Stimulated activated CD8-positive, alpha-beta memory T cell treated with anti-CD3 and anti-CD28 coated beads, Interleukin-2, amount 100 ng/mL, for 1 hour (primary cell): Measurements from ENCODE around the gene GORAB.

Experiments used
- DNase-seq, 2 donors: peaks; one replicate each; pipeline ENCODE4 v3.0.0-alpha.2; 2020; ENCODE audit warnings: low read depth in 2 of 2

The GORAB gene, protein sequence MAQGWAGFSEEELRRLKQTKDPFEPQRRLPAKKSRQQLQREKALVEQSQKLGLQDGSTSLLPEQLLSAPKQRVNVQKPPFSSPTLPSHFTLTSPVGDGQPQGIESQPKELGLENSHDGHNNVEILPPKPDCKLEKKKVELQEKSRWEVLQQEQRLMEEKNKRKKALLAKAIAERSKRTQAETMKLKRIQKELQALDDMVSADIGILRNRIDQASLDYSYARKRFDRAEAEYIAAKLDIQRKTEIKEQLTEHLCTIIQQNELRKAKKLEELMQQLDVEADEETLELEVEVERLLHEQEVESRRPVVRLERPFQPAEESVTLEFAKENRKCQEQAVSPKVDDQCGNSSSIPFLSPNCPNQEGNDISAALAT

DNA sequence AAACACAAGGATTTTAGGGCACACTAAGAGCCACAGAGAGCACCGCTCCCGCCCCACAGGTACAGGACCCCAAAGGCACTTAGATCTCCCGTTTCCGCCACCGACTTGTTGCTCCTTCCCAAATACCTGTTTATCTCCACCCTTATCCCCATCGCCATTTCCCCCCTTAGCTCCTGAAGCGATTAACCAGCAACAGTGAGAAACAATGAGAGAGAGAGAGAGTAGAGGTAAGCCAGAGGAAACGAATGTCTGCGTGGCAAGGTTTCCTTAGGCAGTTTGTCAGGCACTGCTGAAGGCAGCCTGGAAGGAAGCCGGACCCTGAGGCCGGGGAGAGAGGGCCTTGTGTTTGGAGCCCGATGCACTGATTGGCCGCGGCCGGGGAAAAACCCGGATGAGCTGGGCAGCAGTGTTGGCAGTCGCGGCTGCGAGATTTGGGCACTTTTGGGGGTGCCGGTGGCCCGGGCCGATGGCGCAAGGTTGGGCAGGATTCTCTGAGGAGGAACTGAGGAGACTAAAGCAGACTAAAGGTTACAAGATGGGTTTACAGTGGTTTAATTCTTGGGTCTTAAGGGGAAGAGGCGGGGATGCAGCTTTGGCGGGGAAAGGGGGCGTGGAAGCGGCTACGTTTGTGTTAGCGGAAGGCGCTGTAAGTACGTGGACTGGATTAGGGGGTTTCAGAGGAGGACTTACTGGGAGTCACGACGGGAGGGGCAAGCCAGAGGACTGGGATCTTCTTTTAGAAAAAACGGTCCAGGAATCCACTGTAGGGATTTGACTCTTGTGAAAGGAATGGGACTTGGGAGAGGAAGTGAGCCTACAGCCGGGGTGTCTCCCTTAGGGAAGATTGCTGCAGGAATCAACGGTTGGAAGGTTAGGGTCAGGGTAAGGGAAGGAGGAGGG lies at the start of gene GORAB:
GORAB (plus strand) TSS at position 409 of the 900 bp plus-strand sequence; CDS start at position 467, 58 bp downstream.
- peak; percentile 68 to 71 for DNase-seq

DNA sequence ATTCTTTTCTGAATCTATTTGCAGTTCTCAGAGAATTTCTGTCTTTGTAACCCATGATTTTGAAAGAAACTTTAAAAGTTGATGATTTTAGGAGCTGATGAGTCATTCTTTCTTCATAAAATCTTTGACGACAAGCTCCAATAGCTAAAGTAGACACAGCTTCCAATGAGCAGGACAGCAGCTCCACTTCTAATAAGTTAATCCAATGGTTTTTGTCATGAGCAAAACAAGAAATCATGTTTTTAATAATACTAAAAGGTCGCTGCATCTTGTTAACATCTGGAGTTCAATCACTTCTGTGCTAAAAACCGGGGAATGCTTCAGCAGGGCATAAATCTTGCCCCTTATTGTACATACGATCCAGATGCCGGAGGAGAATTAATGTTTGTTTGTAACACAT lies 48.9 kb upstream of the GORAB start:
- no peak for DNase-seq

DNA sequence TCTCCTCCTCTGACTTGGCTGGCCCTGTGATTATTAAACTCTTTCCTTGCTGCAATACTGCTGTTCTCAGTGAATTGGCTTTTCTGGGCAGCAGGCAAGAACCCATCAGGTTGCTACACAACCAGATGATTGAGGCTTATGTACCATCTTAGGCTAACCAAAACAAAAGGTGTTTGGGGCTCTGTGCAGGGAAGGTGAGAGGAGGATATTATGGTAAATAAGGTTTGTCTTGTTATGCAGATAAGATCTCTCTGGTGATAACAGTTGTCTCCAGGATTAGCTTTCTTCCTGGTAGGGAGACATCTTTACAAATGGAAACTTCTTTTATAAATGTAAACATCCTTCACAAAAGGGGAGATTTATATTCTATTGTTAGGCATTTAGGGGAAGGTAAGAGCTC lies 44.5 kb upstream of the GORAB start:
- no peak for DNase-seq

DNA sequence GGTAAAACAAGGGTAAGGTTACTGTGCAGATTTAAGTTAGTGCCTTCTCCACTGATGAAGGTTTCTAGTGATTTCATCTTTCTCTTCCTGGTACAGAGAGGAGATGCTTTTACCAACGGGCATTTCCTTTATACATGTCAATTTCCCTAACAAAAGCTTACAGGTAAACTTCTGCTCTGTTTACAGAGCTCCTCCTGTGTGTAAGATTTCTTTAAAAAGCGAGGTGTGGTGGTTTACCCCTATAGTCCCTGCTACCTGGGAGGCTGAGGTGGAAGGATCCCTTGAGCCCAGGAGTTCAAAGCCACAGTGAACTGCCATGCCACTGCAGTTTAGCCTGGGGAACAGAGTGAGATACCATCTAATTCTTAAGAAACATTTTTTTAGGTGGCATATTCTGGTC lies 40.7 kb upstream of the GORAB start:
- no peak for DNase-seq

DNA sequence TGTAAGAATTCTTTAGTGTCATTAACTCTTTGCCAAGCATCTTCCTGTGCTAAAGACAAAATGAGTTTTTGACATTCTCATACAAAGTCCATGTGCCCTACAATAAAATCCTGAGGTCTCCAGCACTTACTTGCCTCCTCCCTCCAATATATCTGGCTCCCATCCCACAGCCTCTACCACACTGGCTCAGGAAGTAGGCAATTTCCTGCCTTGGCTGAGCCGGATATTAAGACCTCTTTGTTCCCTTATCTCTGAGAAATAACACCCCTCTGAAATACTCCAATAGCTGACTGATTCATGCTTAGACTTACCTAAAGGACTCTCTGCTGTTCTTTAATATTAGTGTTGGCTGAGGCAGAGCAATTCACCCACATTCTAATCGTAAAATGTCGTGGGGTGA lies 37.6 kb upstream of the GORAB start:
- DNase-seq = no peak

DNA sequence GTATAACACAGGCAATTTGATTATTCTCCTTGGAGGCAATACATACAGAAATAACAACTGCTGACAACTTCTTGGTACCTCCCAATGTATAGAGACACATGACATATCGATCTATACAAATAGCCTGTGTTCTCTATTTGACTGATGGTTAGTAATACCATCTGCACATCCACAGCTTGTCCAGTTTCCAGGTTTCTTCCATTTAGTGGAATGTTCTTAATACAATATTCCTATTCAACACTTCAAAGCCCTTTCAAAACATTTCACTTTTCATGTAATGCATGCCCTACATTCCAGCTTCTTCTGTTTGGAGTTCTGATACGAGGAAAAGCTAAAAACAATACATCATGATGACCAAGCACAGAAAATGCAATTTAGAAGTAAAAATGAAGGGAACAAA lies 37.0 kb upstream of the GORAB start:
- no peak for DNase-seq

DNA sequence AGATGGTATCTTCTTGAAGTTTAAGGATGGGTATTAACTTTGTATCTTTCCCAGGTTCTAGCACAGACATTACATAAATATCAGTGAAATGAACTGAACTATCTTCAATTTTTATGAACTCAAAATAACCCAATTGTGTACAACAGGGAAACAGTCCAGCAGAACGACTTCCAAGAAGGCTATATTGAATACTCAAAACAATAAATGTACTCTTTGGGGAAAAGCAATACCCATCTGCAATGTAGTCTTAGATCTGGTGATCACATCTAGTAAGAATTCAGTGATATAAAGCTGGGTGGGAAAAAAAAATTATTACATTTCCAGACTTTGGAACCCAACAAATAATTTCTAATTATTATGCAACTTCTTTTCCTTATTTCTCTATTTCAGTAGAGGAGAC lies 33.1 kb upstream of the GORAB start:
- no peak for DNase-seq

DNA sequence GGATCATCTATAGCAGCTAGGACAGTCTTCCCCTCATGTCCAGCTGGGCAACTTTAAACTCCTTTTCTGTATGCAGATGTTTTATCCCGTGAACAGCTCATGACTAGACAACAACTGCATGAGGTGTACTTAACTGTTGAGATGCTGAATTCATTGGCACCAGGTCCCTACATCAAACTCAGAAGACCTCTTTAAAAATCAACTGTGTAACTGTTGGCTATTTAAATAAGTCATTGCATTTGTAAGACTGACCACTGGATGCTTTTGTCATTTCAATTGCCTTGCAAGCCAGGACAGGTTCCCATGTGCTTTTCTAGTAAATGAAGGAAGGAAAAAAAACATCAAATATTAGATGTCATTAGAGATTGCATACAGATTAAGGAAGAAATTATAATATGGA lies 28.3 kb upstream of the GORAB start:
- DNase-seq = no peak

DNA sequence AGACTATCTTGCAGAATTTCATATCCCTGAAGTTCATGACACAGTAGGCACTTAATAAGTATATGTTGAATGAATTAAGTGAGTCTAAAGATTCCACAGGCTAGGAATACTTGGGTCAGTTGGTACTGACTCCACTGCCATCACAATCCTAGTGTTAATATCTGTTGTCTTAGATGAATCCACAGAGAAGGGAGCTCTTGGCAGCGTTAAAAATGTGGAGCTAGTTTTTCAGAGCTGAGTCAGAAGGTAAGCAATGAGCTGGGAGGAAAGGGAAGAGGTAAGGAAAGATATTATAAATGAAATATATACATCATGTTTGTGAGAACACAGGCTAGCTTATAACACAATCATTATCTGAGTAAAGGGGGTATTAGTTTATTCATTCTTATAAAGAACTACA lies 21.8 kb upstream of the GORAB start:
- no peak for DNase-seq

DNA sequence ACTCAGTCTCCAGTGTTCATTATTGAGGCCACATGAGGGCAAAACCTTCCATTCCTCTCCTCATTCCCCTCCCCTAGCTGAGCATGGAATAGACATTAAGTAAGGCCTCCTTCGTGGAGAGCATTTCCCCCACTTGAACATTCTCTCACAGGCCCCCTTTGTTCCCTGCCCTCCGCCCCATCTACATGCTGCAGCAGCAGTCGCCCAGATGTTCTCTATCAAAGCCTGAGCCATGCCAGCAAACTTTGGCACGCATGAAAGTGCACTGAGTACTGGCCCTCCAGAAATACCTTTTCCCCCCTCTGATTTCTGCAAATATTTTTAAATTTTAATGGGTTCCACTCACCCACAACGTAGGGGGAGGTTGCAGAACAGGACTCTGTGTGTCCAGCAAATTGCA lies 20.9 kb upstream of the GORAB start:
- DNase-seq = no peak

DNA sequence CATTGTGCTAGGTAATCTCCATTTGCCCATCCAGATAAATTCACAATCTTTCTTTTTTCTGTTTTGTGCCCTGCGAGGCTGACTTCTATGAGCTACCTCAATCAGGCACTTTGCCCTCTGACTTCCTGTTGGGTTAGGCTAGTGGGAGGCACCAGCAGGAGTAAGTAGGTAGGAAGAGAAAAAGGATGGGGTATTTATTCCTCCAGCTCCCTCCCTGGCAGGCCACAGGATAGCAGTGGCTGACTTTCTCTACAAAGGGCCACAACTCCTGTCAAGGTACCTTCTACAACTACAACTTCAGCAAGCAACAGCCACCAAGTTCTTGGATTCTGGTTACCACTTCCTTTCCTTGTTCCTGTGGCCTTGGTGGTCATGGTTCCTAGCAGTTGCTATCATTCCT lies 18.8 kb upstream of the GORAB start:
- no peak for DNase-seq

DNA sequence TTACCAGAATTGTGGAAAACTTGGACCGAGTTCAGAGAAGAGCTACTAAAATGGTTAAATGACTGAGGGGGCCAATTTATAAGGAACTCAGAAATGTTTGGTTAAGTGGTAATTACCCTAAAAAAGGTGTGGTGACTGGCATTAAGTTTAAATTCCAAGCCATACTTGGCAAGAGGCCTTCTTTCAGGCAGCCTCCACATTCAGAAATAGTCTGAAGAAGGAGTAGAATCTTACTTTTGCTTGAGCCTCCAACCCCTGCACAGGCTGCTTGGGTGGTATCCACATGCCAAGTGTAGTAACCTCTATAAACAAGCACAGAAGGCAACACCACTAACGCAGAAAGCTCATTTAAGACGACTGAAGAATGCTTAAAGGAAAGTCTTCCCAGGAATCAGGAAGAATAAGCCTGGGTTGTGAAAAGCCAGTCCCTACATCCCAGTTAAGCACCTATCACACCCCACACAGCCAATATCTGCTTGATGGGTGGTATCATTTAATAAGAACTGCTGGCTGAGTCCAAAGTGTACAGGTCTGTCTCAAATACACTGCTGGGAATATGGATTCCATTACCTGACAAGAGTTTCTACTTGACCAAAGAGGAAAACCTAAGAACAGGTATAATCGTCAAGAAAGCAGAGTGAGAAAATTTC lies 13.7 kb upstream of the GORAB start:
- no peak for DNase-seq

DNA sequence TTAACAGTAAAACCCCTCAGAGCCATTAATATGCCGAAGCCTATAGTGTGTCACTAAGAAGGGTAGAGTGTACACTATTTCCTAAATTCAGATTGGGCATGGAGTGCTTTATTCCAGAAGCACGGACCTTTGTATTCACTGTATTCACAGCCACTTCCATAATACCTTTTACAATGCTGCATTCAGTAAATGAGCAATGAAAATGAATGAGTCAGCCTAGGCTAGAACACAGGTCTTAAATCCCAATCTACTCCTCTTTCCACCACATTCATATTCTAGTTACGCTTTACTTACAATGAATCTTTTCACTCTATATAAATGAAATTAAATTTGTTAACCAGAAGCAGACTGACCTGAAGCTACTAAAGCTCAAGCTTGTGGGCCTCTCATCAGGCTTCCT lies 13.0 kb upstream of the GORAB start:
- DNase-seq = no peak

DNA sequence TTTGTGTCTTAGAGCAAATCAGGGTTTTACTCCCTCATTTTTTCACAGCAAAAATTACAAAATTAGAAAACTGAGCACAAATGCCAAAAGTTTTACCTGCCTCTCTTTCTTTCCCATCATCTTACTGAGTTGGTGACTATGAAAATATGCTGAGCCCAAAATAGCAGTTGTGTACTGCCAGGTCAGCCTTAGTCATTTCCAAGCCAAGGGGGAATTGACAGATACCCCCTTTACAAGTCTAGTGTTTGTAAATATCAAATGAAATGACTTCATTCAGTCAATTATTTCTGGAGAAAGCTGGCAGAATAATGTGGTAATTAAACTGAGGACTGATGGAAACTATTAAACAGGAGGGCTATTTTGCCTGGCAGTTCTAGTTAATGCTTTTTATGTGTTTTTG lies 11.4 kb upstream of the GORAB start:
- no peak for DNase-seq

DNA sequence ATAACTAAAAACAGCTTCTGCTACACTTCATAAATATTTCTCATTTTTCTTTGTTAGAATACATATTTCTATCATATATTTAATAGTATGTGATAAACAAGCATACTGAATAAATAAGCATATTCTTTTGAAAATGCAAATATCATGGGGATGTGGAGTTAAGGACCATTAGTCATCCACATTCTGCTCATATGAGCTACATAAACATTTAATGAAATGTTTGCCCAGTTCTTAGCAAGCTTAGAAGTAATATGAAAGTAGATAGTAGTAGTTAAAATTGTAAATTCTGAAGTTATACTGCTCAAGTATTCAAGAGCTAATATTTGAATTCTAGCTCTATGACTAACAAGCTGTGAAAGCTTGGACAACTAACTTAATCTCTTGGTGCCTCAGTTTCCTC lies 10.1 kb upstream of the GORAB start:
- no peak for DNase-seq

DNA sequence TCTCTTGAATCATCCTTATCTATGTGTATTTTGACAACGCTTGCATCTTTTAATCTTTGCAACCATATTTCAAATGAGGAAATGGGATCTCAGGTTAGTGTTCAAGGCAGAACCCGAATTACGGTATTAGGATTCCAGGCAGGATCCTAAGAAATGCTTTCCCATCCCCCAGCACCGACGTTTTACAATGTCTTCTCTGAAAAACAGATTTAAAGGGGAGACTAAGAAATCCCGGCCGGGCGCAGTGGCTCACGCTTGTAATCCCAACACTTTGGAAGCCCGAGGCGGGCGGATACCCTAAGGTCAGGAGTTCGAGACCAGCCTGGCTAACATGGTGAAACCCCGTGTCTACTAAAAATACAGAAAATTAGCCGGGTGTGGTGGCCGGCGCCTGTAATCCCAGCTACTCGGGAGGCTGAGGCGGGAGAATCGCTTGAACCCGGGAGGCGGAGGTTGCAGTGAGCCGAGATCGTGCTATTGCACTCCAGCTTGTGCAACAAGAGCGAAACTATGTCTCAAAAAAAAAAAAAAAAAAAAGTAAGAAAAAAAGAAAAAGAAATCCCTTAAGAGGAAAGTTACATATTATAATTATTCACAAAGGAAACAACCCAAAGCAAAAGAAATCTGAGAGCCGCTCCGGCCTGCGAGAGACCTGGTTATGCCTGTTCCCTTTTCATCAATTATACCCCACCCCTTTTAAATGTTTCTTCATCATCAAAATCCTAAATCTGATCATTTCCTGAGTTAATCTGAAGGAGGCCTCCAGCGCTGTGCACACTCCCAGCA lies 801 bp upstream of the GORAB start:
- no peak for DNase-seq

DNA sequence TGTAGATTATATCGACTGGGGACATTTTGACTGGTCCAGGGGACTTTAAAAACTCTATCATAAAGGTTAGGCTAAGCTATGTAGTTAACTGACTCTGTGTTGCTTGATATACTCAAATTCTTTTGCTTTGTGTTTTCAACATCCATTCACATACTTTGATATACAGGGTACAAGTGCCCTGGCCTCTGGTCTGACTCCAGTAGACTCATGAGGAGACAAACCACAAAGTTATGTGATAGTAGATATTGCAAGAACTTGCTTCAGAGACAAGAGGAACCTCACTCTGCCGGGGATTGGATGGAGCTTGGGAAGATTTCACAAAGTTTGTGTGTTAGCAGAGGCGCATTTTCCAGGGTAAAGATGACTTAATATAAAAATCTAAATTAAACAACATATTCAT lies 1.3 kb downstream of the GORAB start:
- DNase-seq = no peak

DNA sequence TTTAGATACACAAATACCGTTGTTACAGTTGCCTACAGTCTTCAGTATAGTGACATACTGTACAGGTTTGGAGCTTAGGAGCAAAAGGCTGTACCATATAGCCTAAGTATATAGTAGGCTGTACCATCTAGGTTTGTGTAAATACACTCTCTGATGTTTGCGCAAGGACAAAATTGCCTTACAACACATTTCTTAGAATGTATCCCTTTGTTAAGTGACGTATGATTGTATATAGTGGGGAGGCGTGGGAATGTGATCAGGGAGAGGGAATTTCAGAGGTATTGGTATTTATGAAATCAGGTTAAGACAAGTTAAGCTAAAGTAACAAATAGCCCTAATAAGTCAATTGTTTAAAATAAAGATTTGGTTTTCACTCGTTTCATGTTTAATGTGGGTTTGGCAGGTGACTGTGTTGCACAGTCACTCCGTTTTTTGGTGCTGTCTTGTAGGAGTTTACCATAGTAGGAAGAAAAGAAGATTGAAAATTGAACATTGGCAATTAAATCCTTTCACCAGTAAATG lies 2.7 kb downstream of the GORAB start:
- no peak for DNase-seq

DNA sequence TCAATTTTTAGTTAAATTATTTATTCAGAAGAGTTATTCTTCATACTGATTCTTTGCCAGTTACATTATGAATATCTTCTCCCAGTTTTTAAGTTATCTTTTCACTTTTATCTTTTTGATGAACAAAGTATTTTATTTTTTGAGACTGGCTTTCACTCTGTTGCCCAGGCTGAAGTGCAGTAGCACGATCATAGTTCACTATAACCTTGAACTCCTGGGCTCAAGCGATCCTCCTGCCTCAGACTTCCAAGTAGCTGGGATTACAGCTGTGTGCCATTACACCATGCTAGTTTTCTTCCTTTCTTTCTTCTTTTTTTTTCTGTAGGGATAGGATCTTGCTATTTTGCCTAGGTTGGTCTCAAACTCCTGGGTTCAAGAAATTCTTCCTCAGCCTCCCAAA lies 3.5 kb downstream of the GORAB start:
- DNase-seq = no peak

DNA sequence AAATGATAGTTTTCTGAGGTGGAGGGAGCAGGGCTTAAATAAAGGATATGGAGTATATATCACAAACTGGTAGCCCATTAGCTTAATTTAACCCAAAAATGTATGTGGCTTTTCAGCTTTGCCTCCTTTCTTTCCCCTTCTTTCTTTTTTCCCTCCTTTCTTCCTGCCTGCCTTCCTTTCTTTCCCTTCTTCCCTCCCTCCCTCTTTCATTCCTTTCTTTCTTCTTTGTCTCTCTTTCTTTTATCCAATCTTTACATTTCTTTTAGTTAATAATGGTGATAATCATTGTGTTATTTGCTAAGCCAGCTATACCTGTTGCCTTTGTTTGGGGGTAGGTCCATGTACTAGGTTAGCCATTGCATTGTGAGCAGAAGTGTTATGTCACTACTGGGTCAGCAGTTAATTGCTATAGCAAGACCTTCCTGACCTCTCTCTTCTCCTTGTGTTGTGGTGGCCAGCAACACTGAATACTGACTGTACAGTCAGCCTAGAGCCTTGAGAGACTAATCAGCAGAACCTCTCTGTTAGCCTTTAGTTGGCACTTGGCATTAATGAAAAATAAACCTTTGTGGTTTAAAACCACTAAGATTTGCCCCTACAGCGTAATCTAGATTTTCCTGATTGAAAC lies 5.1 kb downstream of the GORAB start:
- no peak for DNase-seq
